CD4-positive, alpha-beta T cell treated with Interferon gamma for 1 hour (primary cell): ENCODE results near the gene ST6GALNAC3.

ENCODE experiments used
- DNase-seq: peaks from one replicate; pipeline ENCODE4 v3.0.0-alpha.2; 2020

ST6GALNAC3 gene

DNA sequence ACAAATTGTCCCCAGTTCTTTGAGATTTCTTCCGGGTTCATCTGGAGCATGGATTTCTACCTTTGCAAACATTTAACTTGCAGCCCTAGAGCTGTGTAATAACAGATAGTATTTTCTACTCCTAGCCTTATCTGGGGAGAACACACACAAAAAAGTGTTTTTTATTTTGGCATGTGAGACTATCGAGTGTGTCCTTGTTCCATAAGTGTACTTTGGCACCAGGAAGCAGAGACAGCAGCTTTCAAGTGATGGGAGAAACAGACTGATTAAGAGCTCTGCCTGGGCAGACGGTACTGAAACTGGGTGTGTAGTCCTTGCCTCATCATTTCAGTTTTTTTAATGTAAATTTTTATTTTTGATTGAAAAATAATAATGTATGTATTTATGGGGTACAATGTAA is 297.4 kb downstream of the ST6GALNAC3 start:
- DNase-seq, result no peak

DNA sequence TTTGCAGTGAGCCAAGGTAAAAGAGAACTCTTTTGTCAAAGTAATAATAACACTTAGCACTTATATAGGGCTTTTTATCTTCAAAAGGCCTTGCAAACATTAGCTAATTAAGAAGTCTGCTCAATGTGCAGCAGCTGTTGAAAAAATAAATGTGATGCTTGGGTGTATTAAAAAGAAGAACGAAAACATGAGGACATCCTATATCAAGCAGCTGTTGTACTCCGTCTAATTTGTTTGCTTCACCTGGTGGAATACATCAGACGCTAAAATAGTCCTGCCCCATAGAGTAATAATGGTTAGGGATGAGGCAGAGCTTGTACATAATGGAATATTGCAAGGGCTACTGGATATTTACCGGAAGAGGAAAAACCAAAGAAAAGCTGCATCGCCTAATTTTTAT is 299.5 kb downstream of the ST6GALNAC3 start:
- DNase-seq, result no peak

DNA sequence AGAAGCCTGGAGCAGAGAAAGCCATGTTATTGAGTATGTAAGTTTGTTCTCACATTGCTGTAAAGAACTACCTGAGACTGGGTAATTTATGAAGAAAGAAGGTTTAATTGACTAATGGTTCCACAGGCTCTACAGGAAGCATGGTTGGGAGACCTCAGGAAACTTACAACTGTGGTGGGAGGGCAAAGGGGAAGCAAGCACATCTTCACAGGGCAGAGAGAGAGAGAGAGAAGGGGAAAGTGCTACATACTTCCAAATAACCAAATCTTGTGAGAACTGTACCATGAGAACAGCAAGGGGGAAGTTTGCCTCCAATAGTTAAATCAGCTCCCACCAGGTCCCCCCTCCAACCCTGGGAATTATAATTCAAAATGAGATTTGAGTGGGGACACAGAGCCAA is 302.7 kb downstream of the ST6GALNAC3 start:
- DNase-seq, result no peak

DNA sequence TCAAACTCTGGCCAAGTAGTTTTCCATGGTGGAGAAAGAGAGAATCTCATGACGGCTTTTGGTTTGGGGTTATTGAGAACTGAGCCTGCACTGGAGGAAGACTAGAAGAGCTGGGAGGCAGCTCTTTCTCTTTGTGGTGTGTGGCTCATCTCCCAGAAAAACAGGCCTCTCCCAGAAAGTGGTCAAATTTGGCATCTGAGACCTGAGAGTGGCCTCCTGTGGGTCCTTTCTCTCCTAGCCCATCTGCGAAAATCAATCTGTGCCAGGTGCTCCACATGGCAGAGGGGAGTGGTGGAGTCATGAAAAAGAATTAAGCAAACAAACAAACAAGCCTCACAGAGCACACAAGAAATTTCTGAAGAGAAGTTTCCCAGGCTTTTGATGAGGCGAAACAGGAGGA is 305.0 kb downstream of the ST6GALNAC3 start:
- DNase-seq, result no peak

DNA sequence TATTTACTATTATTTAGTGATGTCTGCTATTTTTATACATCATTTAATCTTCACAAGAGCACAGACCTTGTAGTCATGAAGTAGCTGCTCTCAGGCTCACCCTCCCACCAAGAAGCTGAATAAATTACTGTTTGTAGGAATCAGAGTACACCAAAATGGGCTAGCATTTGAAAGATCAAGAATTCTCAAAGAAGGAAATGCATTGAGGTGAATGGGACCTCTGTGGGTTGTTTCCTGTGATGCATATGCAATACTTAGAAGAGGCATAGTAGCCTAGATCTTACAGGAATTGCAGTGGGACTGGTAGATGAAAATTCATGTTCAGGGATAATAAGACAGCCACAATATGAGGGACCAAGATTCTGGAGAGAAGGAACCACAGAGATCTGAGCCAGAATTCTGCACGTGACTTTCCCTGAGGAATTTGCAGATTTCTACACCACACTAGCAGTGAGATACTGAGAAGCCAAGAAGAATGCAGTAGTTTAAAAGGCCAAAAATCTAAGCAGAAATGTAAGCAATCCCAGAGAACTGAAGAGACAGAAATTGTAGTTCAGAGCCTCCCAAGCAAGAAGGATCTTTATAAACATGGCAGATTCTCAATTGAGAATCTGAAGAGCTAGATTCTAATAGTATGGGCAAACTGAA is 307.0 kb downstream of the ST6GALNAC3 start:
- DNase-seq, result no peak

DNA sequence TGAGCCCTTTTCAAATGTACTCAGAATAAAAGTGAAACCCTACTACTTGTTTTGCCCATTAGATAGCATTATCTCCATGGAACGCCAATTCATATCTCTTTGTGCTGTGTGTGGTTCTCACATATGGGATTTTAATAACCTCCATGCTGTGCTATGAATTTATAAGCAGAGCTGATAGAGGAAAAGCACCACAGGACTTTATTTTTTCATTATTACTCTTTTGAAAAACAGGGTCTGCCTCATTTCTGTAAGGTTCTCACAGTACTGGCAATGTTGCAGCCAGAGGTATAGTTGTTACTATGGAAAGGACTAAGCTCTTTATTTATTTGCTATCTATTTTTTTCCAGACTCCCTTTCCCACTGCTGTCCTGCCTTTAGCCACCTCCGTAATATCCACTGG is 313.7 kb downstream of the ST6GALNAC3 start:
- DNase-seq, result no peak

DNA sequence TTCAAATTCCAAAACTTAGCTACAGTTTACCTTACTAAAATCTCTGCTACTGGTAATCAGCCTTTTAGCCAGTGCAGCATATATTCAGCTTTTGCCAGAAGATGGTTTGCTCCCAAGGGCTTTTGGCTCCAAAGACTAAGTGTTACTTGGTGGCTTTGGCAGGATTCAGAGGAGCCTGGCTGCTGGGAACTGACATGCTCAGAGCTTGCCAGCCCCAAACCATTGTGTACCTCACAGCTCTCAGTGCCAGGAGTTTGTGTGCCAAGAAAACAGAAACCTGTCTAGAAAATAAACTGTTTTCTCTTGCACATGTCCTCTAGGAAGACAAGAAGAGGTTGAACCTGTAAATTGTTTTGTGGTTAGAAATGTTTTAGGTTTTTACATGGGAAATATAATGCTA is 315.9 kb downstream of the ST6GALNAC3 start:
- DNase-seq, result no peak

DNA sequence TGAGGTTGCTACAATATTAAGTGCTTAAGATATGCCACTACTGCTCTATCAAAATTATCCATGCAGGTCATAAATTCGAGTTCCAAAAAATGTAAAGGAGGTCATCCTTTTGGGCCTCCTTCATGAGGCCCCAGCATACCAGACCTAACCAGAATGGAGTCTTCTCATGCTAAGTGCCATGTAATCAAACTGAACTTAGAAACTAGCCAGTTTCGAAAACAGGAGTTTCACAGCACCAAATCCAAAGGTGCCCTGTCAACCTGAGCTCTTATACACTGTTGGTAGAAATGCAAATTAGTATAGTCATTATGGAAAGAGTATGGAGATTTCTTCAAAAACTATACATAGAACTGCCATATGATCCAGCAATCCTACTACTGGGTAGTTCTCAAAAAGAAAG is 320.5 kb downstream of the ST6GALNAC3 start:
- DNase-seq, result no peak

DNA sequence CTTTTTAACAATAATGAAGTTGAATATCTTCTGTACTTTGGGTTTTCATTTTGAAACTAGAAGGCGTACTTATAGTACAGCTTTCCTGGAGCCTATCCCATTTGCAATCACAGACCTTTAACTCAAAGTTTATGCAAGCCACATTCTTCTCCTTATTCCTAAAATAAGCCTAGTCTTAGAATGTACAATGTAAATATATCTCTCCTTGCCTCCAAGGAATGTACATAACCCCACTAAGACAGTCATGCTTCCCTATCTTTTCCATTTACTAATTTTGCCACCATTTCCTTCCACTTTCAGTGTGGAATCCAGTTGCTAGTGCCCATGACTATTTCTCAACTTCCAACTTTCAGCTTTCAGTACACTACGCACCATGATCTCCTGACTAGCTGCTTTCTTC is 327.6 kb downstream of the ST6GALNAC3 start:
- DNase-seq, result no peak

DNA sequence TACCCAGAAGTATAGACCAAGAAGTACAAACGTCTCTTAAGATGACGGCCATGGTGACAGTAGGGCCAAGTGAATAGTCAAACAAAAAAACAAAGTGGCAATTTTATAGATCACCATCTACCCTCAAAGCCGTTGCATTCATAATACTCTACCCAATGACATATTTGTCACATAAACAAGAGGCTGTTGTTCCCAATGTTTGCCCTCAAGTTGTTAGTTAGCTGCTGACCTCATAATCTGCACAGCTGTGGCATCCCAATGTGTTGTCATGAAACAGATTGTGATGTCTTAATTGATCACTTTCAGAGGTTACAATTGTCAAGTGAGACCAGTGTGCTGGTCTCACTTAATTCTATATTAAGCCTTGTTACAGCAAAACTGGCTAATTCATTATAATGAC is 333.8 kb downstream of the ST6GALNAC3 start:
- DNase-seq, result no peak

DNA sequence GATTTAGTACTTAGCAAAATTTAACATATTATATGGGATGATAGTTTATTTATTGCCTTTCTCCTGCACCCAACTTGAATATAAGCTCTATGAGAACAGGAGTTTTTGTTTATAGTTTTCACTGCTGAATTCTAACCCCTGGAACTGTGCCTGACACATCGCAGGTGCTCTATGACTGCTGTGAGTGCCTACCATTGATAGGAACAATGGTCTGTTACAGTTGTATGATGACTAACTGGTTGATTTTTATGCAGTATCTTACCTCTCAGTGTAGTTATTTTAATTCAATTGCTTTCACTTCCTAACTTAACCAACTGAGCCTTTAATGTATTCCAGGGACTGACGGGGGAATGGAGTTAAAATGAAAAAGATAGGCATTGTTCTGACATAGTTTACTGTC is 336.0 kb downstream of the ST6GALNAC3 start:
- DNase-seq, result no peak

DNA sequence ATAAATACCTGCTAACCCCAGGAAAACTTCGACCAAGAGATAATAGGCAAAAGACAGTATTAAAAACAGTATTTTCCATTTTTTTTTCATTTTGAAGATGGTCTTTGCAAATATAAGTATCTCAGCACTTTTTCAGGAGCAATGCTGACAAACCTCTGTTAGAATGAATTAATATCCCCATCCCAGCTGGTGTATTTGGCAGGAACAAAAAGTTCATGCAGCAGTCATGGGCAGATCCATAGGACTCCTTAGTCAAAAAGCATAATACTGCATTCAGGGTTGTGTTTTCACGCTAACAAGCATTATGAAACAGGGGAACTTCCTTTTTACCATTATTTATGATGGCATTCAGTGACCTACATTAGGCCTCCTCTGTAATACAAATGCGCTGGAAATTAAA is 344.0 kb downstream of the ST6GALNAC3 start:
- DNase-seq, result no peak

DNA sequence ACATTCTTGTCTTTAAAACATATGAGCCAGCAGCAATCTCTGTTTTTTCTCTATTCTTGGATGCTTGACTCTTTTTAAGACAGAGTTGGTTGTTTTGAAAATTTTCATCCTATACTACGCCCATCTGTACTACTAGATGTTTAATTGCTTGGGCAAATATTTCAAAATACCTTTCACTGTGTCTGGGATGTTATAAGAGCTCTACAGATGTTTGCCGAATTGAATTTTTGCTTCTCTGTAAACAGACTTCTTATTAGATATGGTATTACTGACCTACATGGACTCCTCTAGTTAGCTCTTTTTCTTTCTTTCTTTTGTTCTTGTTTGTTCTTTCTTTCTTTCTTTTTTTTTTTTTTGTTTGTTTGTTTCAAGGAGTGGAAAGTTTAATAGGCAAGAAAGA is 345.1 kb downstream of the ST6GALNAC3 start:
- no peak for DNase-seq

DNA sequence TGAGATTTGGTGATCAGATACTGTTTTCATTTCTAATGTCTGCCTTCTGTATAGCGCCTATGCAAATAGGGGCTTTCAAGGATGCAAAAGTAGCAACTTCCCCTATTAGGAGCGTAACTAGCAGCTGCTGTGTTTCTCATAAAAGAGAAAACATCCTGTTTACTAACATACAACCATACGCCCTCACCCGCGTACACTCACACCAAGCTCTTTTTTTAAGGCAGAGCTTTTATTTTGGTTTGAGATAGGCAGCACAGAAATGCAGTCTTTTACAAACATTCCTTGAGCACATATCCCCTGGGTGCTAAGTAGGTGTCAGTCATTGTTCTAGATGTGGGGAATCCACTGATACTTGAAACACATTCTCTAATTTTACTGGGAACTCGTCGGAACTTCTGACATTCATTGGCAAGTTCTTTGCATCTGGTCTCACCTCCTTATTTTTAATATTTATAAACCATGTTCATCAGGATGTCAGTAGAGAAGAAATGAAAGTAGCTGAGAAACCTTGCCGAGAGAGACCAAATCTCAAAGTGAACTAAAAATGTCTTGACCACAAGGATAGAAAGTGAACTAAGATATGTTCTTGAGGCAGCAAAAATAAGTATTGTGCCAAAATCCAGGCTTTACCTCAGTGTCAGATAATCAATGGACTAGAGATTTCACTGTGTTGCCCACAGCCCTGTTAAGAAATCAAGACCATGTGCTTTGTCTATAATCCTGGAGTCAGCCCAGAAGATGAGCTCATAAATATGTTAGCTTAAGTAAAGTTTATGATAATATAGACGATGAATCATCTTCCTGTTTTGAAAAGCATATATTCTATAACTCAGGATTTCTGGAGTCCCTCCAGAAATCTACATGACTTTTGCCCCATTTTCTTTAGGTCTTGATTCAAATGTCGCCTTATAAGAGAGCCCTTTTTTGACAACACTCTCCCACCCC is 350.9 kb downstream of the ST6GALNAC3 start:
- no peak for DNase-seq

DNA sequence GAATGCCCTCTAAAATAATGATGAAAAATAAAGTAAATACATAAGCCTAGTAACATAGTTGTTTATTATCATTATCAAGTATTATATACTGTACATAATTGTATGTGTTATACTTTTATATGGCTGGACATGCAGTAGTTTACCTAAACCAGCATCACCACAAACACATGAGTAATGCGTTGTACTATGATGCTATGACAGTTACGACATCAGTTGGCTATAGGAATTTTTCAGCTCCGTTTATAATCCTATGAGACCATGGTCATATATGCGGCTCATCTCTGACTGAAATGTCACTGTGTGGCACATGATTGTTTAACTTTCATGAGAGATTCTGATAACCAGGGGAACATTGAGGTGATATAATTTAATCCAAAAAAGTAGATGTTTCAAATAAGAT is 352.1 kb downstream of the ST6GALNAC3 start:
- no peak for DNase-seq

DNA sequence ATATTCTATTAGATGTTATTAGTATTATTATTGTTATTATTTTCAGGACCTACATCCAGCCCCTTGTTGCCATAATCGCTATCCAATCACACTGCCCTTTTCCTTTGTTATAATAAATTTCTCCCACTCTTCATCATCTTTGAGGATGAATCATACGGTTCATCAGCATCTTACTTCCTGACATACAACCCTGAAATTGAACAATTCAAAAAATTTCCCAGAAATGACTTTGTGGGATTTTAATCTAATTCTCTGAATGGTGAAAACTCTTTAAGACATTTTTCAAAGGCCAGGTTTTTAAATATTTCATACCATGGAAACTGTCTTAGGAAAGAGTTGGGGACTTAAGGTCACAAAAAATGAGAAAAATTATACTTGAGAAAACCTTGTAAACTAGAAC is 353.5 kb downstream of the ST6GALNAC3 start:
- DNase-seq, result no peak

DNA sequence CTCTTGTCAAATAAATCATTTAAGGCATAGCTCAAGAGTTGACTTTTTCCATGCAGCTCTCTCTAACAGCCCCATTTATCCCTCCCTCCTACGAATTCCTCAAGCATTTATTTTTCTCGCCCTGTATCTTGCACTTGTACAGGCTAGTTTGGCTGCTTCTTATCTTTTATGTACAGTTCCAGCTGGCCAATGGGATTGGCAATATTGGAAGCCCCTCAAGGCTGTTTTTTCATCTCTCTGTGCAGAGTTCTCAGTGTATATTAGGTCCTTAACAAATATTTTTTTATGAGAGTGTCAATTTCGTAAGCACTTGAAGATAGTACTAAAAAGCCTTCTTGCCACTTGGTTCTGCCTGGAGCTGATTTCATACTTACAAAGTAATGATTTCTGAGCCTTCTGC is 356.0 kb downstream of the ST6GALNAC3 start:
- DNase-seq, result no peak

DNA sequence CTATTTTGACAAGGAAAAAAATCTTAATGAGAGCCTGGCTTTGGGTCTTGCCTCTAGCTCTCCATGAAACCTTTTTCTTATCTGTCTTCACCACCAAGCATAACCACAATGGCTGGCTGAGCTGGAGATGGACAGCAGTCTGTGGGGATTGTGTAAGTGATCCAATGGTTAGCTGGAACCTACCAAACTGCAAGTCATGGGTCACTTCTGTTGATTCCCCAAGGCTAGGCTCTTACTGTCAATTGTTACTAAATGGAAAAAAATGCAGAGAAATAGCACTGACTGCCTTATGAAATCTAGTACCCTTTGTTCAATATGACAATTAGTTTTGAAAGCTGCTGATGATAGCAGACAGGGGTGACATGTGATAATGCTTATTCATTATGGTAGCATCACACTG is 359.0 kb downstream of the ST6GALNAC3 start:
- DNase-seq, result no peak

DNA sequence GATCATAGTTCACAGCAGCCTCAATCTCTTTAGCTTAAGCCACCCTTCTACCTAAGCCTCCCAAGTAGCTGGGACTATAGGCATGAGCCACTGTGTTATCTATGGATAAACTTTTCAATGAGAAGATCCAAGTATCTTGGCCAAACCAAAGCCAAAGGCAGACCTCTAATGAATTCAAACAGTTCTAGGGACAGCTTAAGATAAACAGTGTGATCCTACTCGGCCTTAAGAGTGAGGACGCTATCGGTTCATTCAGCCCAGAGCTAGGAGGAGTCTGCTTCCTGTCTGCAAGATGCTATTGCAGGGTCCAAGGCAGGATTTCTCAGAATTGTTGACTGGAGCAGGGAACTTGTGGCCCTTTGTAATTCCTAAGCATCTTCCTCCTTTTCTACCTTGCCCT is 368.7 kb downstream of the ST6GALNAC3 start:
- no peak for DNase-seq

DNA sequence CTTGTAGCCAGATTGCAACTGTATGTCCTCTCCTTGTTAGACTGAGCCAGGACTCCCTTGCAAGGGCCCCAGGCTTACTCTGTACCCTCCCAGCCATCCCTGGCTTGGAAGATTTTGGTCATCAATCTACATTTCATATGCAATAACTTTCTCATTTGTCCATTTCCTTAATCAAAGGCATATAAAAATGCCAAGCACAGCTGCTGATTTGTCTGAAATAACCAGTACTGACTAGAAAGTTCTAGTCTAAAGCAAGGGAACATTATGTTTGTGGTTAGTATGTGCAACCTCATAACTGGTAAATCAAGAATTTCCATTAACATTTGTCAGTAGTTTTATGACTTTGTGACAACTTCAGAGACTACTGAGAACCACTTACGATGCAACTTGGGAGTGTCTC is 370.2 kb downstream of the ST6GALNAC3 start:
- no peak for DNase-seq

DNA sequence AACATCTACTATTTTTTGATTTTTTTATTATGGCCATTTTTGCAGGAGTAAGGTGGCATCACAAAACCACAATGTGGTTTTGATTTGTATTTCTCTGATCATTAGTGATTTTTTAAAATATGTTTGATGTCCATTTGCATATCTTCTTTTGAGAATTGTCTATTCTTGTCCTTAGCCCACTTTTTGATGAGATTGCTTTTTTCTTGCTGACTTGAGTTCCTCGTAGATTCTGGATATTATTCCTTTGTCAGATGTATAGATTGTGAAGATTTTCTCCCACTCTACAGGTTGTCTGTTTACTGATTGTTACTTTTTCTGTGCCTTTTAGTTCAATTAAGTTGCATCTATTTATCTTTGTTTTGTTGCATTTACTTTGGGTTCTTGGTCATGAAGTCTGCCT is 375.7 kb downstream of the ST6GALNAC3 start:
- no peak for DNase-seq

DNA sequence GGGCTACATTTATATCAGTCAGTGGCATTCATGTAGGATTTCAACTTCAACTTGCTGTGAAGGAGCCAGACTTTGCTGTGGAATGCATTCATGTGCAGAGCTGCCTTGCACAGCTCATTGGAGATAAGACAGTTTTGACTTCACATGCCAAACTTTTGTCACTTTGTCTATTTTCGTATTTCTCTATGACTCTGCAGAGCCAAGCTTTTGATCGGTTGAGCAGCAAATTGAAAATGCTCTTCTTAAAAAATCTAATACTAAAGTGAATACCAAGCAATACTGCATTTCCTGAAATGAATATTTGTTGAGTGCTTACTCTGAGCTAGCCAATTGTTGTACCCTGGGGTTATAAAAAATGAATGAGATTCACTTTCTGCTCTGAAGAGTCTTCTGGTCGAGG is 388.7 kb downstream of the ST6GALNAC3 start:
- DNase-seq, result no peak

DNA sequence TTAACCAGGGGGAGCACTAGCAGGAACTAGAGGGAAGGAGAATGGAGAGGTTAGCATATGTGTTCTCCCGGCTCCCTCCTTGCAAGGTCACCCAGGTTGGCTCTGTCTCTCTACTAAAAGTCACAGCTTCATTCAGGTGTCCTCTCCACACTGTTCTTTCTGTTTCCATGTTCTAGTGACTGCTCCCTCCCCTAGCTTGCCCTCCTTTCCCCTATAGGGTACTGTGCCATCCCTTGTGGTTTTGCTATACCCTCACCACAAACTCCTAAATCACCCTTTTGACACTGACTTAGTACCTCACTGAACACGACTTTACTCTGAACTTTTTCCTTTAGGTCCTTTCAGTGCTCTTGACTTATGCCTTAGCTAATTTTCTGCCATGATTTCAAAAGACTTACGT is 389.3 kb downstream of the ST6GALNAC3 start:
- no peak for DNase-seq

DNA sequence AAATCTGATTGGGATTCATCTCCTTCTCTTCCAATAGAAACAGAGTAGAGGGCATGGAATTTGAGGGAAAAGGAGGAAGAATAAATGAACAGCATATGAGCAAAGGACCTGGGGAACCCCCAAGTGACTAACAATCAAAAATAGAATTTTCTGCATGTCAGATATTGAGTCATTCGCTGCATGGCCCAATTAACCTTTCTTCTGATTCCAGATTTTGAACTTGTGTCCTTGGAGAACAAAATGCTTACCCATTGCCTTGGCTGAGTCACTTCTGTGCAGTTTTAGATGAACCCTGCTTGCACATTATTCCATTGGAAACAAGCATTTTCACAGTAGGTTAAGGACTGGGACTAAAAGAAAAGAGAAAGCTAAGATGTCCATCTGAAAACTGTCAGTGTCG is 390.5 kb downstream of the ST6GALNAC3 start:
- DNase-seq, result no peak

DNA sequence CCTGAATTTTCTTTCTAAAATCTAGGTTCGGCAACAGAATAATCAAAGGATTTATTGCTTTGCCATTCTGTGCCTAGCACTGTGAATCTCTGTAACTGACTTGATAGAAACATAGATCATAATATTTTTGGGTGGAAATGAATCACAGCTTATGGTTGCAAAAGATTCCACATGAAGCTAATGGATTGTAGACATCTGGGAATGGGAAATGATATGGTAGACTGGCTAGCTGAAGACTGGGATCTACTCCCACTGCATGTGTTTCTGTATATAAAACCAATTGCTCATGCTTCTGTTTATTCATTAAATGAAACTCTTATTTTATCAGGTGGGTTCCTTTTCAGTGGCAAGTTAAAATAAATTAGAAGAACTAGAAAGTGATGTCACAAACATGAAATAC is 395.6 kb downstream of the ST6GALNAC3 start:
- no peak for DNase-seq
